HEK293 (cell line): Measurements from ENCODE around the gene TENT4B.

Experiments used
- CTCF ChIA-PET: fragments of 350-600 bp; formaldehyde crosslinking; extraction: SDS; loops from one replicate; lab custom pipeline; 2021; ENCODE audit warnings: antibody characterized with exemption; lab: Yijun Ruan, JAX
- POLR2A ChIA-PET: fragments of 300-600 bp; formaldehyde crosslinking; extraction: SDS; loops from one replicate; lab custom pipeline; 2020; ENCODE audit warnings: antibody characterized with exemption, inconsistent platforms; lab: Yijun Ruan, JAX
- H3K27ac ChIP-seq: fragments of 200-500 bp; sonication (Bioruptor generic); 2 replicates; pipeline ENCODE4 v1.5.1; 2014; ENCODE audit warnings: low read depth, low read length, control low read depth, inconsistent platforms; ENCODE audit errors: extremely low read depth
- H3K36me3 ChIP-seq, 2 experiments: fragments of 200-500 bp in 1 of 2; sonication (Bioruptor generic) in 1 of 2; 1 replicate in 1 of 2; 2 replicates in 1 of 2; pipeline ENCODE4 v1.5.1; 2014 to 2017; ENCODE audit warnings: inconsistent platforms in 2 of 2, low read length in 2 of 2; ENCODE audit not compliant: control insufficient read depth in 2 of 2, insufficient read depth in 1 of 2
- H3K4me1 ChIP-seq: fragments of 200-500 bp; sonication (Bioruptor generic); 2 replicates; pipeline ENCODE4 v1.5.1; 2014; ENCODE audit warnings: mild to moderate bottlenecking, low read length, inconsistent platforms; ENCODE audit not compliant: control insufficient read depth, insufficient read depth
- H3K4me3 ChIP-seq: 2 replicates; pipeline ENCODE4 v1.5.1; 2011; ENCODE audit warnings: low read depth, mild to moderate bottlenecking, control low read depth, low read length, moderate library complexity
- H3K9me3 ChIP-seq: fragments of 200-500 bp; sonication (Bioruptor generic); 2 replicates; pipeline ENCODE4 v1.5.1; 2014; ENCODE audit warnings: low read depth, low read length, inconsistent platforms; ENCODE audit not compliant: control insufficient read depth, insufficient read depth
- GLI2 ChIP-seq: fragments of 450-650 bp; formaldehyde crosslinking; IDR thresholded peaks from 2 replicates; pipeline ENCODE4; 2017; ENCODE audit warnings: missing biosample characterization, missing genetic modification characterization, low read depth, borderline replicate concordance
- GLIS2 ChIP-seq: fragments of 450-650 bp; formaldehyde crosslinking; IDR thresholded peaks from 2 replicates; pipeline ENCODE4 v1.5.1; 2016; ENCODE audit warnings: missing biosample characterization, missing genetic modification characterization
- SCRT2 ChIP-seq: fragments of 450-650 bp; formaldehyde crosslinking; IDR thresholded peaks from 2 replicates; pipeline ENCODE4 v1.5.1; 2016; ENCODE audit warnings: missing biosample characterization, missing genetic modification characterization
- ZBTB11 ChIP-seq: fragments of 450-650 bp; formaldehyde crosslinking; conservative IDR thresholded peaks from 2 replicates; pipeline ENCODE4 v1.5.1; 2016; ENCODE audit warnings: low read depth, missing biosample characterization, missing genetic modification characterization
- ZBTB44 ChIP-seq: fragments of 450-650 bp; IDR thresholded peaks from 2 replicates; pipeline ENCODE4 v1.5.1; 2018; ENCODE audit warnings: missing biosample characterization, mild to moderate bottlenecking, missing genetic modification characterization
- ZNF175 ChIP-seq: fragments of 450-650 bp; formaldehyde crosslinking; IDR thresholded peaks from 2 replicates; pipeline ENCODE4 v1.5.1; 2016; ENCODE audit warnings: missing biosample characterization, missing genetic modification characterization
- ZNF184 ChIP-seq: fragments of 450-650 bp; IDR thresholded peaks from 2 replicates; pipeline ENCODE4 v1.5.1; 2018; ENCODE audit warnings: missing biosample characterization, mild to moderate bottlenecking, missing genetic modification characterization
- ZNF280D ChIP-seq: fragments of 450-650 bp; formaldehyde crosslinking; IDR thresholded peaks from 2 replicates; pipeline ENCODE4 v1.5.1; 2016; ENCODE audit warnings: missing biosample characterization, missing genetic modification characterization
- ZNF350 ChIP-seq: fragments of 450-650 bp; formaldehyde crosslinking; IDR thresholded peaks from 2 replicates; pipeline ENCODE4 v1.5.0; 2017; ENCODE audit warnings: missing biosample characterization, mild to moderate bottlenecking, missing genetic modification characterization
- ZNF404 ChIP-seq: fragments of 450-650 bp; formaldehyde crosslinking; IDR thresholded peaks from 2 replicates; pipeline ENCODE4 v1.5.1; 2017; ENCODE audit warnings: missing biosample characterization, missing genetic modification characterization
- ZNF416 ChIP-seq: fragments of 450-650 bp; formaldehyde crosslinking; IDR thresholded peaks from 2 replicates; pipeline ENCODE4 v1.5.1; 2016; ENCODE audit warnings: missing biosample characterization, missing genetic modification characterization
- ZNF521 ChIP-seq: fragments of 450-650 bp; formaldehyde crosslinking; IDR thresholded peaks from 2 replicates; pipeline ENCODE4 v1.5.1; 2017; ENCODE audit warnings: missing biosample characterization, mild to moderate bottlenecking, missing genetic modification characterization
- ZNF548 ChIP-seq: fragments of 450-650 bp; formaldehyde crosslinking; IDR thresholded peaks from 2 replicates; pipeline ENCODE4 v1.5.1; 2016; ENCODE audit warnings: missing biosample characterization, missing genetic modification characterization

TENT4B gene

GRCh38 chr16:50166511-50167500 is 13.7 kb downstream of the TENT4B start (continued):
- TF ChIP-seq ZNF280D (no peak), GLI2 (no peak), ZNF548 (no peak), ZNF175 (tag by site-specific recombination) (no peak), ZNF350 (tag by site-specific recombination) (no peak), GLIS2 (tag by site-specific recombination) (no peak), SCRT2 (tag by site-specific recombination) (no peak), ZNF184 (tag by site-specific recombination) (no peak), ZNF416 (tag by site-specific recombination) (no peak)

GRCh38 chr16:50167556-50167955 is 14.4 kb downstream of the TENT4B start:
- H3K27ac ChIP-seq: no peak overlapping the region; the same call in 1 of the 2 replicates

More at GRCh38 chr16:50167556-50167955, 14.4 kb downstream of the TENT4B start:
- no peaks in the 10 kb centered on the region; a peak in 1 of 3 replicates for H3K36me3 ChIP-seq
- ChIA-PET POLR2A (interaction anchor here (1.6 kb wide), 1 partner anchor 43 kb away, joined by 4 read pairs; no protein-coding TSS in a partner anchor), CTCF (interaction anchor here (0.7 to 3.2 kb wide), 3 partner anchors 43 to 142 kb away, joined by 3 to 10 read pairs (median 8); partner anchors contain the start of gene CNEP1R1)
- H3K4me3 ChIP-seq: no peak overlapping the region
- H3K4me1 ChIP-seq: peaks cover 9% of the 10 kb centered on the region; the same call in 1 of the 2 replicates
- no peaks in the 10 kb centered on the region for H3K9me3 ChIP-seq
- TF ChIP-seq ZNF521 (no peak), ZBTB11 (no peak), ZBTB44 (tag by site-specific recombination) (no peak), GLI2 (no peak), ZNF404 (tag by site-specific recombination) (no peak)
